ENCODE data around the gene PSME2. TPM values are rescaled to one million over a fixed set of nuclear protein-coding genes. Genes with fewer than 3 reads are reported as not detected.

PSME2 gene
- total RNA-seq, 1 experiment from 2014 or later = 142 TPM

DNA sequence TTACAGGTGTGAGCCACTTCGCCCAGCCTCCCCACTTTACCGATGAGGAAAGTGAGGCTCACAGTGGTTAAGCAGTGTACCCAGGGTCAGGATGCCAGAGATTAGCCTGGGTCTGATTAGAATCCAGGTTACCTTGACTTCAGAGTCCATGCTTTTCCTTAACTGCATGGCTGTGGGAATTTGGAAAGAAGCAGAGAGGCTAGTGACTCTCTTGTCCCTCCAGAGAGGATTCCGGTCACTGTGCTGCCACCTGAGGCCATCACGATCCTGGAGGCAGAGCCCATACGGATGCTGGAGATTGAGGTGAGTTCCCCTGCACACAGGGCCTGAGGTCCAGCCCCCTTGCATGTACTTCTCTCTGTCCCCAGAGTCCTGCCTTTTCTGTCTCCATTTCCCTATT is 30.2 kb upstream of the PSME2 start:
- Histone ChIP-seq H3K36me3 (ENCODE audit: control insufficient read depth, insufficient read depth, low read length) (no peaks in the 10 kb centered on the region; the same call in 1 of the 2 replicates), H3K9me3 (no peaks in the 10 kb centered on the region), H3K4me3 (ENCODE audit: low read depth, low read length) (no peak overlapping the region), H3K4me1 (no peaks in the 10 kb centered on the region), H3K27me3 (replicated peaks; ENCODE audit: control insufficient read depth, insufficient read depth, low read length) (no peaks in the 10 kb centered on the region)
- peaks cover 34% of the 10 kb centered on the region for H3K36me3 Mint-ChIP-seq (ENCODE audit: insufficient read depth, unreplicated experiment)
- POLR2A ChIA-PET = no interaction called here
- DNase-seq = no peak
- H3K27ac Mint-ChIP-seq (ENCODE audit: unreplicated experiment) = peak overlapping the region; percentile 6
- H3K9me3 Mint-ChIP-seq (ENCODE audit: unreplicated experiment) = no peaks in the 10 kb centered on the region
- no peaks in the 10 kb centered on the region for H3K27me3 Mint-ChIP-seq (ENCODE audit: insufficient read depth, unreplicated experiment)
- BruUV-seq (replicated peaks) = no TSS peak
- no peaks in the 10 kb centered on the region for H3K4me1 Mint-ChIP-seq (ENCODE audit: low read depth, unreplicated experiment)
- TF ChIP-seq, protein P1, sequence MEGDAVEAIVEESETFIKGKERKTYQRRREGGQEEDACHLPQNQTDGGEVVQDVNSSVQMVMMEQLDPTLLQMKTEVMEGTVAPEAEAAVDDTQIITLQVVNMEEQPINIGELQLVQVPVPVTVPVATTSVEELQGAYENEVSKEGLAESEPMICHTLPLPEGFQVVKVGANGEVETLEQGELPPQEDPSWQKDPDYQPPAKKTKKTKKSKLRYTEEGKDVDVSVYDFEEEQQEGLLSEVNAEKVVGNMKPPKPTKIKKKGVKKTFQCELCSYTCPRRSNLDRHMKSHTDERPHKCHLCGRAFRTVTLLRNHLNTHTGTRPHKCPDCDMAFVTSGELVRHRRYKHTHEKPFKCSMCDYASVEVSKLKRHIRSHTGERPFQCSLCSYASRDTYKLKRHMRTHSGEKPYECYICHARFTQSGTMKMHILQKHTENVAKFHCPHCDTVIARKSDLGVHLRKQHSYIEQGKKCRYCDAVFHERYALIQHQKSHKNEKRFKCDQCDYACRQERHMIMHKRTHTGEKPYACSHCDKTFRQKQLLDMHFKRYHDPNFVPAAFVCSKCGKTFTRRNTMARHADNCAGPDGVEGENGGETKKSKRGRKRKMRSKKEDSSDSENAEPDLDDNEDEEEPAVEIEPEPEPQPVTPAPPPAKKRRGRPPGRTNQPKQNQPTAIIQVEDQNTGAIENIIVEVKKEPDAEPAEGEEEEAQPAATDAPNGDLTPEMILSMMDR (IDR thresholded peaks at IDR 0.05; ENCODE audit: insufficient read depth in 1 of 2, low read depth in 1 of 2, low read length in 1 of 2, severe bottlenecking in 1 of 2, unreplicated experiment in 1 of 2) = no peak
- H3K4me3 Mint-ChIP-seq (ENCODE audit: unreplicated experiment) = no peak overlapping the region
- CTCF ChIA-PET = no interaction called here
- intact Hi-C loops (cut with micrococcal nuclease; ENCODE audit: unreplicated experiment) = no loop called here

DNA sequence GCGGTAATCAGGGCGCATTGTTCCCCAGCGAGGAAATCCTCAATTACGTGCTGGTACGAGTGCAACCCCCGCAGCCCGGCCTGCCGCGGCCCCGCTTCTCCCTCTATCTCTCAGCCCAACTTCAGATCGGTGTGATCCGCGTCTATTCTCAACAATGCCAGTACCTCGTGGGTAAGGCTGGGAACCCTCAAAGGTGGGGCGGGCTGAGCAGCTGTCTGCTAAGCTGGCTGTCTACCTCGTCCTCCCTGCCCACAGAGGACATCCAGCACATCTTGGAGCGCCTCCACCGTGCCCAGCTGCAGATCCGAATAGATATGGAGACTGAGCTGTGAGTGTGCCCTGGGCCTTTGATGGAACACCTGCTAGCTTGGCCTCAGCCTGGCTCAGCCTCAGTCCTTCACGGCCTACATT is 26.5 kb upstream of the PSME2 start:
- peaks cover 15% of the 10 kb centered on the region for H3K36me3 Mint-ChIP-seq (ENCODE audit: insufficient read depth, unreplicated experiment)
- no peaks in the 10 kb centered on the region for H3K9me3 ChIP-seq
- intact Hi-C loops (cut with micrococcal nuclease; ENCODE audit: unreplicated experiment) = no loop called here
- H3K4me3 ChIP-seq (ENCODE audit: low read depth, low read length) = no peak overlapping the region
- no peak overlapping the region for H3K27ac Mint-ChIP-seq (ENCODE audit: unreplicated experiment)
- no peaks in the 10 kb centered on the region for H3K4me1 Mint-ChIP-seq (ENCODE audit: low read depth, unreplicated experiment)
- DNase-seq = no peak
- no TSS peak for BruUV-seq (replicated peaks)
- H3K36me3 ChIP-seq (ENCODE audit: control insufficient read depth, insufficient read depth, low read length) = no peaks in the 10 kb centered on the region
- no peak overlapping the region for H3K4me3 Mint-ChIP-seq (ENCODE audit: unreplicated experiment)
- no peaks in the 10 kb centered on the region for H3K4me1 ChIP-seq
- ChIA-PET POLR2A (no interaction called here), CTCF (no interaction called here)
- H3K27me3 Mint-ChIP-seq (ENCODE audit: insufficient read depth, unreplicated experiment) = no peaks in the 10 kb centered on the region
- H3K27me3 ChIP-seq (replicated peaks; ENCODE audit: control insufficient read depth, insufficient read depth, low read length) = no peaks in the 10 kb centered on the region
- no peaks in the 10 kb centered on the region for H3K9me3 Mint-ChIP-seq (ENCODE audit: unreplicated experiment)
- TF ChIP-seq, protein P1 (IDR thresholded peaks at IDR 0.05; ENCODE audit: insufficient read depth in 1 of 2, low read depth in 1 of 2, low read length in 1 of 2, severe bottlenecking in 1 of 2, unreplicated experiment in 1 of 2) = no peak

DNA sequence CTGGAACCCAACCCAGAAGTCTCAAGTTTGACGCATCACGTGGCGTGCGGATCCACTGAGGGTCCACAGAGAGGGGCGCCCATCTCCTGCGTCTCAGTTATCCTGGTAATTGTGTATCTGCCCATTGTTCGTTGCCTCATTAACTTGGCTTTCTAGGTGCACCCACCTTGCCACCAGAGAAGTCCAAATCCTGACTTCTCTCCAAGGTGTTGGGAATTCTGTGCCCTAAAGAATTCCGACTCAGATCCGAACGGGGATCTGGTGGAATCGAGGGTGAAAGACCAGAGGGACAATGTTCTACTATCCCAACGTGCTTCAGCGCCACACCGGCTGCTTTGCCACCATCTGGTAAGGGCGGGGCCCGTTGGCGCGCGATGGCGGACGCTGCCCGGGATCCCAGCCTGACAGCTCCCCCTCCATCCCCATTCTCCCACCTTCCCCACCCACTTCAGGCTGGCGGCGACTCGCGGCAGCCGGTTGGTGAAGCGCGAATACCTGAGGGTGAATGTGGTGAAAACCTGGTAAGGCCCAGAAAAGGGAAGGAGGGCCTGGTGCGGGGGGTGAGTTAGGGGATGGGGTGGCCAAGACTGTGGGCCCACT is 26.0 kb upstream of the PSME2 start:
- H3K4me1 Mint-ChIP-seq (ENCODE audit: low read depth, unreplicated experiment) = no peaks in the 10 kb centered on the region
- TF ChIP-seq, protein P1 (IDR thresholded peaks at IDR 0.05; ENCODE audit: insufficient read depth in 1 of 2, low read depth in 1 of 2, low read length in 1 of 2, severe bottlenecking in 1 of 2, unreplicated experiment in 1 of 2) = no peak
- Histone ChIP-seq H3K9me3 (no peaks in the 10 kb centered on the region), H3K36me3 (ENCODE audit: control insufficient read depth, insufficient read depth, low read length) (peaks cover 2% of the 10 kb centered on the region), H3K27me3 (replicated peaks; ENCODE audit: control insufficient read depth, insufficient read depth, low read length) (no peaks in the 10 kb centered on the region), H3K4me1 (no peaks in the 10 kb centered on the region), H3K4me3 (ENCODE audit: low read depth, low read length) (no peak overlapping the region)
- H3K36me3 Mint-ChIP-seq (ENCODE audit: insufficient read depth, unreplicated experiment) = peaks cover 17% of the 10 kb centered on the region
- H3K27ac Mint-ChIP-seq (ENCODE audit: unreplicated experiment) = no peak overlapping the region
- no peaks in the 10 kb centered on the region for H3K27me3 Mint-ChIP-seq (ENCODE audit: insufficient read depth, unreplicated experiment)
- no peak overlapping the region for H3K4me3 Mint-ChIP-seq (ENCODE audit: unreplicated experiment)
- intact Hi-C loops (cut with micrococcal nuclease; ENCODE audit: unreplicated experiment) = no loop called here
- ChIA-PET POLR2A (no interaction called here), CTCF (no interaction called here)
- BruUV-seq (replicated peaks) = no TSS peak
- no peak for DNase-seq
- H3K9me3 Mint-ChIP-seq (ENCODE audit: unreplicated experiment) = no peaks in the 10 kb centered on the region
